HG02943 (cell line): ENCODE measurements around the gene CCDC142.

Experiments used
- ATAC-seq: cut with Tn5 transposase; IDR thresholded peaks from one replicate; pipeline ENCODE4 v1.9.1; 2021; ENCODE audit warnings: mild to moderate bottlenecking, low read depth, moderate library complexity; ENCODE audit not compliant: unreplicated experiment

The CCDC142 gene

DNA sequence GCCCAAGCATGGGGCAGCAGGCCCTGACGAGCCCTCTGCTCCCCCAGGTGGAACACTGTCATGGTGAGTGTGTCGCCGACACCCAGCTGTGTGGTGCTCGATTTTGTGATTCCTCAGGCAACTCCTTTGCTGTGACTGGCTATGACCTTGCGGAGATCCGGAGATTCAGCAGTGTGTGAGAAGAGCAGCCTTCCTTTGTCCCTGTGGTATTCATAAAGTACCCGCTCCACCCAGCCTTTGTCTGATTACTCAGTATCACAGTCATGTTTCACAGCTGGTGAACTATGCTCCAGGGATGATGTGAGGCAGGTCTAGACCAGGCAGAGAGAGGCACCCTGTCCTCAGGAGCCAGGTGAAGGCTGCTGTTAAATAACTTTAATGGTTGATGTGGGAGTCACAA, 57.3 kb downstream of the CCDC142 start:
- ATAC-seq = no peak

DNA sequence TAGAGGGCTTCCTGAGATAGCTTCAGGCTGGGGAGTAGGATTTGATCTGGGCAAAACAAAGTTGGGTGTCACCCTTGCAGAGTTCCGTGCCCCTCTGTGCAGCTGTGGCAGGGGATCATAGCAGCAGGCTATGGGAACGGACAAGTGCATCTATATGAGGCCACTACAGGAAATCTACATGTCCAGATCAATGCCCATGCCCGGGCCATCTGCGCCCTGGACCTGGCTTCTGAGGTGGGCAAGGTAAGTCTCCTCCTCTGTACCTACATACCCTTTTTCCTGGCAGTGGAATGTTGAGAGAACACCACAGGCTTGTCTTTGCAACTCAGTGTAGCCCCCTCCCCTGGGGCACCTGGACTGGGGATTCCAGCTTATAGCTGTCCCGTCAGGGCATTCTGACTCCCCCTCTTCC, 57.8 kb downstream of the CCDC142 start:
- ATAC-seq = no peak

GRCh38 chr2:74424139-74424992, 58.4 kb downstream of the CCDC142 start:
- ATAC-seq = no peak
